HepG2 (cell line): ENCODE measurements around the gene CCT4. TPM values are rescaled to one million over a fixed set of nuclear protein-coding genes. Genes with fewer than 3 reads are reported as not detected.

Experiments used
- ATAC-seq: fragments of 200-7000 bp; cut with Tn5 transposase; 3 replicates; pipeline ENCODE4 v1.9.1; 2020; ENCODE audit warnings: mild to moderate bottlenecking, moderate library complexity
- BruUV-seq: library from RNA; stranded (reverse); fragments of 400-500 nt; replicated peaks from 2 replicates; lab custom pipeline; 2021; lab: Mats Ljungman, UMichigan
- CTCF ChIA-PET: fragments of 300-600 bp; formaldehyde crosslinking; extraction: SDS; loops from one replicate; lab custom pipeline; 2021; ENCODE audit warnings: low total read pairs, inconsistent platforms, low intra/inter-chr PET ratio; lab: Yijun Ruan, JAX
- POLR2A ChIA-PET: fragments of 350-600 bp; sonication (Branson Sonifier 250); formaldehyde crosslinking; loops from one replicate; lab custom pipeline; 2020; ENCODE audit warnings: antibody characterized with exemption, inconsistent platforms; lab: Yijun Ruan, JAX
- DNase-seq: peaks from one replicate; pipeline ENCODE4 v3.0.0-alpha.2; 2015; ENCODE audit warnings: low spot score
- FAIRE-seq: peaks from 3 replicates; lab custom pipeline; 2011; peaks lifted over from hg19 to GRCh38; lab: Jason Lieb, UNC
- H2AFZ ChIP-seq: one replicate; pipeline ENCODE4 v1.6.1; 2011; ENCODE audit warnings: low read length, inconsistent platforms
- H3K27ac ChIP-seq: fragments of 300-600 bp; 3 replicates; pipeline ENCODE4 v1.8.0; 2011; ENCODE audit warnings: mixed run types, mild to moderate bottlenecking, mixed read lengths, low read length, inconsistent platforms; ENCODE audit not compliant: insufficient read depth; ENCODE audit errors: extremely low read length
- H3K27me3 ChIP-seq, 2 experiments: fragments of 200-600 bp in 1 of 2; 2 replicates in 1 of 2; 3 replicates in 1 of 2; pipeline versions ENCODE4 v1.6.0 to v1.8.0; 2011; ENCODE audit warnings: low read length in 2 of 2, mild to moderate bottlenecking in 2 of 2, moderate library complexity in 2 of 2, inconsistent platforms in 1 of 2; ENCODE audit not compliant: insufficient read depth in 2 of 2, control insufficient read depth in 1 of 2
- H3K36me3 ChIP-seq, 2 experiments: fragments of 200-600 bp in 1 of 2; replicated peaks in 1 of 2; 2 replicates in 1 of 2; 3 replicates in 1 of 2; pipeline versions ENCODE4 v1.5.1 to v1.8.0; 2011; ENCODE audit warnings: low read length in 2 of 2, inconsistent platforms in 1 of 2; ENCODE audit not compliant: insufficient read depth in 2 of 2, control insufficient read depth in 1 of 2
- H3K4me1 ChIP-seq: 2 replicates; pipeline ENCODE4 v1.5.1; 2012; ENCODE audit warnings: low read length, inconsistent platforms; ENCODE audit not compliant: insufficient read depth
- H3K4me2 ChIP-seq: 2 replicates; pipeline ENCODE4 v1.6.0; 2011; ENCODE audit warnings: low read depth, low read length, inconsistent platforms
- H3K4me3 ChIP-seq, 3 experiments: fragments of 200-600 bp in 1 of 3; sonication (generic), shearing (Covaris generic) in 1 of 3; replicated peaks in 1 of 3; 2 replicates each; pipeline ENCODE4 v1.5.1; 2011 to 2016; ENCODE audit warnings: low read length in 3 of 3, inconsistent platforms in 2 of 3, low read depth in 2 of 3, mild to moderate bottlenecking in 2 of 3, control low read depth in 1 of 3, mixed read lengths in 1 of 3; ENCODE audit not compliant: insufficient read depth in 1 of 3
- H3K79me2 ChIP-seq: one replicate; pipeline ENCODE4 v1.6.1; 2011; ENCODE audit warnings: low read length, inconsistent platforms; ENCODE audit not compliant: insufficient read depth
- H3K9ac ChIP-seq: 2 replicates; pipeline ENCODE4 v1.6.0; 2011; ENCODE audit warnings: mild to moderate bottlenecking, low read depth, low read length, inconsistent platforms; ENCODE audit not compliant: insufficient read depth
- H3K9me3 ChIP-seq: 2 replicates; pipeline ENCODE4 v1.5.1; 2012; ENCODE audit warnings: mild to moderate bottlenecking, low read length
- H4K20me1 ChIP-seq: 2 replicates; pipeline ENCODE4 v1.6.0; 2011; ENCODE audit warnings: inconsistent platforms, mild to moderate bottlenecking, low read length, moderate library complexity; ENCODE audit not compliant: insufficient read depth
- ATM ChIP-seq: fragments of 450-650 bp; IDR thresholded peaks from 2 replicates; pipeline ENCODE4 v1.7.1; 2017; ENCODE audit warnings: mild to moderate bottlenecking, borderline replicate concordance
- FOXA3 ChIP-seq: IDR thresholded peaks from 2 replicates; pipeline ENCODE4 v1.6.1; 2016; ENCODE audit warnings: missing genetic modification reagents, missing compliant biosample characterization
- NFKB2 ChIP-seq: sonication (generic); formaldehyde crosslinking; IDR thresholded peaks from 2 replicates; pipeline ENCODE4 v1.4.0; 2020; ENCODE audit warnings: missing genetic modification reagents, borderline replicate concordance
- PHB2 ChIP-seq: fragments of 450-650 bp; IDR thresholded peaks from 2 replicates; pipeline ENCODE4 v1.6.1; 2018; ENCODE audit not compliant: partially characterized antibody
- POLR2A ChIP-seq, 2 experiments: IDR thresholded peaks; 2 replicates each; pipeline ENCODE4 v1.6.1; 2011; ENCODE audit warnings: low read depth in 2 of 2, low read length in 2 of 2, mild to moderate bottlenecking in 1 of 2, moderate library complexity in 1 of 2; ENCODE audit not compliant: insufficient read depth in 1 of 2
- POLR2AphosphoS5 ChIP-seq: IDR thresholded peaks from 2 replicates; pipeline ENCODE4 v1.6.1; 2012; ENCODE audit warnings: low read depth, low read length
- RBFOX2 ChIP-seq: fragments of 200-400 bp; formaldehyde crosslinking; IDR thresholded peaks from 2 replicates; pipeline ENCODE4 v1.6.1; 2017; ENCODE audit warnings: low read depth, mild to moderate bottlenecking, low read length
- TARDBP ChIP-seq: sonication (generic); formaldehyde crosslinking; IDR thresholded peaks from 2 replicates; pipeline ENCODE4 v1.8.0; 2022; ENCODE audit warnings: mild to moderate bottlenecking, missing genetic modification reagents
- ZNF501 ChIP-seq: sonication (generic); formaldehyde crosslinking; IDR thresholded peaks from 2 replicates; pipeline ENCODE4 v1.5.1; 2020; ENCODE audit warnings: mild to moderate bottlenecking, moderate library complexity, missing genetic modification reagents
- ZNF552 ChIP-seq: sonication (generic); formaldehyde crosslinking; IDR thresholded peaks from 2 replicates; pipeline ENCODE4 v1.9.0; 2022; ENCODE audit warnings: missing genetic modification reagents, mild to moderate bottlenecking, borderline replicate concordance
- WGBS: methylation state at CpG from one replicate; pipeline ENCODE4 v1.1.6; 2017; ENCODE audit warnings: low lambda C conversion rate; 5-methylcytosine and 5-hydroxymethylcytosine counted together
- in situ Hi-C: cut with HindIII; loops from 2 replicates; pipeline ENCODE4 v1.10.0; 2017; ENCODE audit warnings: low pct_unique_long_range_greater_than_20kb; ENCODE audit not compliant: extremely low pct_ligation_motif_present
- intact Hi-C: fragments of 100-400 bp; cut with micrococcal nuclease; formaldehyde crosslinking; loops from one replicate; pipeline ENCODE4 v1.10.0; 2022; ENCODE audit not compliant: unreplicated experiment
- polyA plus RNA-seq, 8 experiments: library from polyadenylated mRNA; depleted of rRNA in 3 of 8; stranded (reverse) in 7 of 8; unstranded in 1 of 8; fragments of >200 nt; fragmentation: Illumina TruSeq in 4 of 8; extraction: Trizol in 4 of 8; gene quantifications; 2 replicates each; pipeline versions ENCODE4 v1.2.1 to v1.2.3, GENCODE V29; 2011 to 2016; ENCODE audit warnings: low read depth in 4 of 8, missing spikeins in 1 of 8, mixed read lengths in 1 of 8; ENCODE audit not compliant: insufficient read depth in 1 of 8
- total RNA-seq, 5 experiments: library from RNA; depleted of rRNA; stranded (reverse); fragments of >200 nt; fragmentation: Illumina TruSeq; extraction: Trizol; gene quantifications; 2 replicates each; pipeline ENCODE4 v1.2.3, GENCODE V29; 2016; ENCODE audit warnings: low read depth in 1 of 5
- TF ChIP-seq, protein P1 (sequence below): sonication (generic); formaldehyde crosslinking; IDR thresholded peaks from 2 replicates; pipeline ENCODE4 v1.5.0; 2020; ENCODE audit warnings: mild to moderate bottlenecking, missing genetic modification reagents

CCT4 gene
- total and polyA plus RNA-seq, 2 of the 13 experiments (the other 11 are each of a cell fraction or from before 2014, with no cell fraction given): 138 to 340 TPM

DNA sequence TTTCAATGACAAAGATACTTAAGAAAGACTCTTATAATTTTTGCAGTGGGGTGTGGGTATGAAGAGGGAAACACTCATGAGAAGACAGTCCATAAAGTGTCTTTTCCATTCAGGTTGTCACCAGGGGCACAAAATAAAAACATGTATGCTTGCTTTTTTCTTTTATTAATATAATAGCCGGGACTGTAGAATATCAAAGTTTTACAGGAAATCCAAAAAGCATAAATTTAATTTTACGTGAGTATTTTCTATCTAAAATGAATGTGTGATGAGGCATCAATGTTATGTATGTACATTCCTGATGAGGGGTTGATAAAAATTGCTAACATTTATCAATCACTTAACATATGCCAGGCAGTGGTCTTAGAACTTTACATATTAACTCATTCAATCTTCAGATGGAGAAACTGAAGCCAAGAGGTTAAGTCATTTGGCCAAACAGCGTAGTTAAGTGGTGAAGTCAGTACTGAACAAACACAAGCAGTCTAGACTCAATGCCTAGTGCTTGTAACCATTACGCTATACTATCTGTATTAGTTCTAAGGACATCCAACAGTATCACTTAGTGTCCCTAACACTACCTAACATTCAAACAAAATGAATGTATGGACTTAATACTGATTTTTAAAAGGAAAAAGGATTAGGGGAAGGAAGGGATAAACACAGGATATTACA is 10.7 kb downstream of the CCT4 start:
- ATAC-seq: no peak
- H3K27ac ChIP-seq: no peak overlapping the region

More for the DNA sequence above, 10.7 kb downstream of the CCT4 start:
- ChIA-PET POLR2A (no interaction called here), CTCF (no interaction called here)
- Histone ChIP-seq H4K20me1 (no peaks in the 10 kb centered on the region; the same call in 1 of the 2 replicates), H3K79me2 (no peaks in the 10 kb centered on the region), H2AFZ (no peak overlapping the region), H3K36me3 (peaks cover 24 to 89% of the 10 kb centered on the region in 2 experiments), H3K27me3 (no peaks in the 10 kb centered on the region), H3K4me1 (no peaks in the 10 kb centered on the region), H3K4me3 (no peak overlapping the region), H3K9me3 (no peaks in the 10 kb centered on the region), H3K9ac (no peak overlapping the region), H3K4me2 (no peak overlapping the region)
- BruUV-seq: no TSS peak
- no peak for DNase-seq
- no peak for FAIRE-seq
- over 99% methylated on average over 4 of the region's 4 CpGs for WGBS
- in situ Hi-C loops (no loop called here), intact Hi-C loops (no loop called here)
- peak; percentile 16 for TF ChIP-seq RBFOX2
- no peak for TF ChIP-seq NFKB2 (CRISPR knock-in tag)
- no peak for TF ChIP-seq PHB2
- TF ChIP-seq ZNF501 (CRISPR knock-in tag): no peak
- no peak for TF ChIP-seq ATM
- TF ChIP-seq POLR2A (IDR thresholded peaks at IDR 0.05; ENCODE audit: insufficient read depth in 1 of 2, low read depth in 2 of 2, low read length in 2 of 2): 0 out of 4 replicates have a peak, but pooled peaks of 1 of the 2 experiments have one; percentile 18
- TF ChIP-seq FOXA3: no peak
- TF ChIP-seq, protein P1, sequence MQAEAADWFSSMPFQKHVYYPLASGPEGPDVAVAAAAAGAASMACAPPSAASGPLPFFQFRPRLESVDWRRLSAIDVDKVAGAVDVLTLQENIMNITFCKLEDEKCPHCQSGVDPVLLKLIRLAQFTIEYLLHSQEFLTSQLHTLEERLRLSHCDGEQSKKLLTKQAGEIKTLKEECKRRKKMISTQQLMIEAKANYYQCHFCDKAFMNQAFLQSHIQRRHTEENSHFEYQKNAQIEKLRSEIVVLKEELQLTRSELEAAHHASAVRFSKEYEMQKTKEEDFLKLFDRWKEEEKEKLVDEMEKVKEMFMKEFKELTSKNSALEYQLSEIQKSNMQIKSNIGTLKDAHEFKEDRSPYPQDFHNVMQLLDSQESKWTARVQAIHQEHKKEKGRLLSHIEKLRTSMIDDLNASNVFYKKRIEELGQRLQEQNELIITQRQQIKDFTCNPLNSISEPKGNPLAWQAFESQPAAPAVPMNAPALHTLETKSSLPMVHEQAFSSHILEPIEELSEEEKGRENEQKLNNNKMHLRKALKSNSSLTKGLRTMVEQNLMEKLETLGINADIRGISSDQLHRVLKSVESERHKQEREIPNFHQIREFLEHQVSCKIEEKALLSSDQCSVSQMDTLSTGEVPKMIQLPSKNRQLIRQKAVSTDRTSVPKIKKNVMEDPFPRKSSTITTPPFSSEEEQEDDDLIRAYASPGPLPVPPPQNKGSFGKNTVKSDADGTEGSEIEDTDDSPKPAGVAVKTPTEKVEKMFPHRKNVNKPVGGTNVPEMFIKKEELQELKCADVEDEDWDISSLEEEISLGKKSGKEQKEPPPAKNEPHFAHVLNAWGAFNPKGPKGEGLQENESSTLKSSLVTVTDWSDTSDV (CRISPR knock-in tag): no peak
- TF ChIP-seq POLR2AphosphoS5: no peak
- TF ChIP-seq ZNF552 (CRISPR knock-in tag): no peak
- TF ChIP-seq TARDBP (CRISPR knock-in tag): no peak
